Lower leg skin (tissue), 3 donors: Measurements from ENCODE around the gene PRRT1.

Source experiments
- CTCF ChIP-seq, 3 donors: fragments of 450-650 bp; IDR thresholded peaks; one replicate each; pipeline ENCODE4 v1.5.1; 2016; ENCODE audit warnings: antibody characterized with exemption in 3 of 3, mild to moderate bottlenecking in 3 of 3, moderate library complexity in 2 of 3
- POLR2A ChIP-seq, 2 donors: fragments of 450-650 bp; IDR thresholded peaks; one replicate each; pipeline ENCODE4 v1.6.1; 2016 to 2017; ENCODE audit warnings: antibody characterized with exemption in 2 of 2, mild to moderate bottlenecking in 1 of 2, moderate library complexity in 1 of 2

- TF ChIP-seq CTCF (IDR thresholded peaks at IDR 0.05) (no peak), POLR2A (IDR thresholded peaks at IDR 0.05) (no peak)
These were observed 49.2 kb upstream of the PRRT1 start for GRCh38 chr6:32200711-32201475.
